ENCODE results near the gene HS3ST5.

HS3ST5 gene

GRCh38 chr6:114220241-114220640 is 122.6 kb downstream of the HS3ST5 start:
- TF ChIP-seq FOXP2 (optimal IDR thresholded peaks at IDR 0.05; ENCODE audit: borderline replicate concordance, extremely low read depth, extremely low read length, insufficient read depth) (no peak), TAF1 (IDR thresholded peaks at IDR 0.05; ENCODE audit: borderline replicate concordance, insufficient read depth, low read length) (no peak), SIN3A (IDR thresholded peaks at IDR 0.05; ENCODE audit: borderline replicate concordance, insufficient read depth, low read length) (no peak), POLR2AphosphoS5 (IDR thresholded peaks at IDR 0.05; ENCODE audit: low read depth, low read length) (no peak), REST (IDR thresholded peaks at IDR 0.05; ENCODE audit: insufficient read depth in 1 of 2, low read depth in 2 of 2, low read length in 2 of 2) (no peak)

- TF ChIP-seq TAF1 (IDR thresholded peaks at IDR 0.05; ENCODE audit: borderline replicate concordance, insufficient read depth, low read length), result no peak
- no peak for TF ChIP-seq SIN3A (IDR thresholded peaks at IDR 0.05; ENCODE audit: borderline replicate concordance, insufficient read depth, low read length)
- no peak for TF ChIP-seq REST (IDR thresholded peaks at IDR 0.05; ENCODE audit: insufficient read depth in 1 of 2, low read depth in 2 of 2, low read length in 2 of 2)
- no peak for TF ChIP-seq FOXP2 (optimal IDR thresholded peaks at IDR 0.05; ENCODE audit: borderline replicate concordance, extremely low read depth, extremely low read length, insufficient read depth)
- no peak for TF ChIP-seq POLR2AphosphoS5 (IDR thresholded peaks at IDR 0.05; ENCODE audit: low read depth, low read length)
Observed at GRCh38 chr6:114218437-114219340, 124.1 kb downstream of the HS3ST5 start.

- TF ChIP-seq SIN3A (IDR thresholded peaks at IDR 0.05; ENCODE audit: borderline replicate concordance, insufficient read depth, low read length) (no peak), POLR2AphosphoS5 (IDR thresholded peaks at IDR 0.05; ENCODE audit: low read depth, low read length) (no peak), FOXP2 (optimal IDR thresholded peaks at IDR 0.05; ENCODE audit: borderline replicate concordance, extremely low read depth, extremely low read length, insufficient read depth) (no peak), TAF1 (IDR thresholded peaks at IDR 0.05; ENCODE audit: borderline replicate concordance, insufficient read depth, low read length) (no peak), REST (IDR thresholded peaks at IDR 0.05; ENCODE audit: insufficient read depth in 1 of 2, low read depth in 2 of 2, low read length in 2 of 2) (no peak)
Observed at GRCh38 chr6:114216789-114217467, 125.9 kb downstream of the HS3ST5 start.

- TF ChIP-seq POLR2AphosphoS5 (IDR thresholded peaks at IDR 0.05; ENCODE audit: low read depth, low read length) (no peak), SIN3A (IDR thresholded peaks at IDR 0.05; ENCODE audit: borderline replicate concordance, insufficient read depth, low read length) (no peak), TAF1 (IDR thresholded peaks at IDR 0.05; ENCODE audit: borderline replicate concordance, insufficient read depth, low read length) (no peak), FOXP2 (optimal IDR thresholded peaks at IDR 0.05; ENCODE audit: borderline replicate concordance, extremely low read depth, extremely low read length, insufficient read depth) (no peak), REST (IDR thresholded peaks at IDR 0.05; ENCODE audit: insufficient read depth in 1 of 2, low read depth in 2 of 2, low read length in 2 of 2) (no peak)
Observed at GRCh38 chr6:114210467-114210866, 132.4 kb downstream of the HS3ST5 start.

All from PFSK-1 (cell line).